Astrocyte of the spinal cord (primary cell): ENCODE results near the gene TGM3.

Source experiments
- DNase-seq: peaks from one replicate; pipeline ENCODE4 v3.0.0; 2011; ENCODE audit warnings: low read depth, low spot score
- H3K4me3 ChIP-seq: 2 replicates; pipeline ENCODE4 v1.5.1; 2011; ENCODE audit warnings: low read depth, mild to moderate bottlenecking, low read length, moderate library complexity
- in situ Hi-C: cut with HindIII; loops from 2 replicates; pipeline ENCODE4 v1.10.0; 2017; ENCODE audit warnings: low sequenced_read_pairs
- TF ChIP-seq, protein P1 (sequence below): IDR thresholded peaks from 2 replicates; pipeline ENCODE4 v1.5.1; 2012; ENCODE audit warnings: low read depth, mild to moderate bottlenecking, low read length, inconsistent platforms

Gene TGM3

DNA sequence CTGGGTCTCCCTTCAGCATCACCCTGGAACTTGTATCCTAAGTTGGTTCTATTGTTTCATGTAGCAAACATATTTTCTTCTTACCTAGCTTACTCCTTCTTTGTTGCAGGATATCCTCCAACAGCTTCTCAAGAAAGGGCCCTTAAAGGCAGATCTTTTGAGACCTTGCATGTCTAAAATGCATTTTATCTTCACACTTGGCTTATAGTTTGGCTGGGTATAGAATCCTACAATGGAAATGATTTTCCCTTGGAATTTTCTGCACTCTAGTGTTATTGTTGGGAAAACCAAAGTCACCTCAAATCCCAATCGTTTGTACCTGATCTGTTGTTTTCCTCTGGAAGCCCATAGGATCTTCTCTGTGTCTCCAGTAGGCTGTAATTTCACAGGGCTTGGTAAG is 72.8 kb downstream of the TGM3 start:
- TF ChIP-seq, protein P1, sequence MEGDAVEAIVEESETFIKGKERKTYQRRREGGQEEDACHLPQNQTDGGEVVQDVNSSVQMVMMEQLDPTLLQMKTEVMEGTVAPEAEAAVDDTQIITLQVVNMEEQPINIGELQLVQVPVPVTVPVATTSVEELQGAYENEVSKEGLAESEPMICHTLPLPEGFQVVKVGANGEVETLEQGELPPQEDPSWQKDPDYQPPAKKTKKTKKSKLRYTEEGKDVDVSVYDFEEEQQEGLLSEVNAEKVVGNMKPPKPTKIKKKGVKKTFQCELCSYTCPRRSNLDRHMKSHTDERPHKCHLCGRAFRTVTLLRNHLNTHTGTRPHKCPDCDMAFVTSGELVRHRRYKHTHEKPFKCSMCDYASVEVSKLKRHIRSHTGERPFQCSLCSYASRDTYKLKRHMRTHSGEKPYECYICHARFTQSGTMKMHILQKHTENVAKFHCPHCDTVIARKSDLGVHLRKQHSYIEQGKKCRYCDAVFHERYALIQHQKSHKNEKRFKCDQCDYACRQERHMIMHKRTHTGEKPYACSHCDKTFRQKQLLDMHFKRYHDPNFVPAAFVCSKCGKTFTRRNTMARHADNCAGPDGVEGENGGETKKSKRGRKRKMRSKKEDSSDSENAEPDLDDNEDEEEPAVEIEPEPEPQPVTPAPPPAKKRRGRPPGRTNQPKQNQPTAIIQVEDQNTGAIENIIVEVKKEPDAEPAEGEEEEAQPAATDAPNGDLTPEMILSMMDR: no peak
- in situ Hi-C loops: no loop called here
- no peak overlapping the region for H3K4me3 ChIP-seq
- DNase-seq: no peak

DNA sequence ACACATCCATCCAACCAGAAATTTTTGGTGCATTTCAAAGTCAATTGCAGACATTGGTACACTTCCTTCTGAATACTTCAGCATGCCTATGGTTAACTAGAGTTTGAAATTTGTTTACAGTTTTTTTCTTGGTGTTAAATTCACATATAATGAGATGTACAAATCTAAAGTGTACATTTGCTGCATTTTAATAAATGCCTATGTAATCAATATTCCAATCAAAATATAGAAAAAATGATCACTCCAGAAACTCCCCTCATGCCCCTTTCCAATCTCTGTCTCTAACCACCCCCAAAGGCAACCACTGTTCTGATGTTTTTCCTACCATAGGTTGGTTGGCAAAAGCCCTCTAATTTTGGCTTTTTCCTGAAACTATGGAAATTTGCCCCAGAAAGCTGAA is 77.3 kb downstream of the TGM3 start:
- TF ChIP-seq, protein P1: no peak
- no peak for DNase-seq
- in situ Hi-C loops: no loop called here
- no peak overlapping the region for H3K4me3 ChIP-seq

DNA sequence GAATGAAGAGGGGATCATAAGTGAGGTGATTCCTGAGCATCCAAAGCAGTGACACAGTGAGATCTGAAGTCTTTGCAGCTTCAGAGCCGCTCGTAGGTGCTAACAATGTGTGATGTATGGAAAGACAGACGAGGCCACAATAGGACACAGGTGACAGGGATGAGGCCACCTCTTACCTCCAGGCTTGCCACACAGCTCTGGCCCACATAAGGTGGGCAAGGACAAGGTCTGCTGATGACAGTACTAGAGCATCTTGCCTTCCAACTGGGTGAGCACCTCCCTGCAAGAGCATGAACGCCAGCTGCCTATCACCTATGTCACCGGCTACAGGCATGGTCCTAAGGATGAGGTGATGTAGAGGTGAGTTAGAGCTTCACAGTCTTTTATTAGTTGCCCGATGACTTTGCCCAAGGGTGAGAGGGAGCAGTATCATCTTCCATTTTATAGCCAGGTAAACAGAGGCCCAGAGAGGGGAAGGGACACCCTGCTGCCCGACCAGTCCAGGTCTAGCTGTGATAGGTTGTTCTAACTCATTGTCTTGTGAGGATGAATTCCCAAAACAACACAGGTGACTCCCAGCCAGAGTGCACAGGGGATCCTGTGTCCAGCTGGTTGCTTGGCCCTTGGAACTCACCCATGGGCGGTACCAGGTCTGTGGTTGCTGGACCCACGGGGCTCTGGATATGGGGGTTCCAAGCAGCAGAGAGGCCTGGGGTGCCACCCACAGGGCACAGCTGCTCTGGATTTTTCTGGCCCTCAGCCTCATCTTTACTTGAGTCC is 78.7 kb downstream of the TGM3 start:
- TF ChIP-seq, protein P1: no peak
- in situ Hi-C loops: no loop called here
- no peak overlapping the region for H3K4me3 ChIP-seq
- no peak for DNase-seq

DNA sequence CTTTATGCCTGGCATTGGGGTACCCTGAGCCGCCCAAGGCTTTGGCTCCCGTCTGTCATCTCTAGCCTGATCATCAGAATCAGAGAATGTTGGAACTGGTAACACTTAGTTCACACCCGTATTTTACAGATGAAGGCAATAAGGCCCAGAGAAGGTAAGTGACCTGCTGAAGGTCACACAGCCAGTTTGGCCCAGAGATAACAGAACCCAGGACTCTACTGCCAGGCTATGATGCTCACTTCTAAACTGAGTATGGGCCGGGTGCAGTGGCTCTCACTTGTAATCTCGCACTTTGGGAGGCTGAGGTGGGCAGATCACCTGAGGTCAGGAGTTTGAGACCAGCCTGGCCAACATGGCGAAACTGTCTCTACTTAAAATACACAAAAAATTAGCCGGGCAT is 83.1 kb downstream of the TGM3 start:
- in situ Hi-C loops: no loop called here

DNA sequence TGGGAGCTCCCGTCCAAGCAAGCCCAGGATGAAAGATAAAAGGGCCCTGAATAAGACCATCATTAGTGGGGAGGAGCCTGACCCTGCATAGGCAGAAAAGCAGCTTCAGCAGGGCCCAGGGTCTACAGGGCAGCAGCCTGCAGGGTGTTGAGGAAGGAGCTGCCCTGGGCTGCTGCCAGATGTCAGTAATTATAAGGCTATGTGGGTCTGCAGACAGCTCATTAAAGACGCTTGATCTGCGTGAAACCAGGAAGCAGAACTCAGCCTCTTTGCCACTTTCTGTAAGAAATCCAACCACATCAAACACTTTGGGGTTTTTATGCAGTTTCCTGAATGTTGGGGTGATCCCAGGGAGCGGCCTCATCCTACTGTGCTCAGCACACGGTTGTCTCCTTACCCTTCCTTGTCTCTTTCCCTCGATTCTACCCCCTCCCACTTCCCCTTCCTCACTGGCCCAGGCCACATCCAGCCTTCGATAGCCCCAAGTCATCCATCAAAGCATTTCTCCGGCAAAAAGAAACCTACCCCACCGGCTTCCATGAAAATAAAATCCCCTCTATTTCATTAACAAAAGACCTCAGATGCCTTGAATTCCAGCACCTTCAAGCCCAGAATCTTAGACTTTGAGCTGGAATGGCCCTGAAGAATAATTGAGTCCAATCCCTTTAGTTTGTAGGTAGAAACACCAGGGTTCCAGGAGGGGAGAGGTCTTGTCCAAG is 83.9 kb downstream of the TGM3 start:
- no peak for DNase-seq
- TF ChIP-seq, protein P1: no peak
- no peak overlapping the region for H3K4me3 ChIP-seq
- in situ Hi-C loops: no loop called here

More for the DNA sequence above, 83.1 kb downstream of the TGM3 start:
- no peak overlapping the region for H3K4me3 ChIP-seq
- no peak for DNase-seq
- TF ChIP-seq, protein P1: no peak

DNA sequence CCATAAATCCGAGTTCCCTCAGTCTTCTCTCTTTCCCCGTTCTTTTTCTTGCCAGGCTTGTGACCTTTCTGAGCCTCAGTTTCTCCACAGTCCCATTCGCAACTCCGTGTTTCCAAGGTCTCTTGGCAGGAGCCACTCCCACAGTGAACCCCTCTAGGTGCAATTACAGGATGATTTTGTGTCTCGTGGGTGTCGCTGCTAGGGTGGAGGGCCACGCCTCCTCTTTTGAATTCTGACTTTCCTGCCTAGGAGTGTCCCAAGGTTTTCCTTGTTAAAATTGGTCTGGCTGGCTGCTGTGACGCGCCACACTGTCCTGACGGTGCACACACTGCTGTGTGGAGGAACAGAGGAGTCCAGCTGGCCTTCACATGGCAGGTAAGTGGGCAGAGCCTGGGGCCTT is 84.8 kb downstream of the TGM3 start, which contains the start of gene TGM6:
TGM6 (plus strand) TSS at position 301 of the 400 bp plus-strand sequence; CDS start at position 369, 68 bp downstream.
- in situ Hi-C loops: no loop called here
- no peak for DNase-seq
- no peak within 1 kb of the TSS for H3K4me3 ChIP-seq
- TF ChIP-seq, protein P1: no peak
